NK-92 (cell line): ENCODE results near the gene GMIP.
A peak's percentile ranks its signal among the peaks of the same experiment; 100 is the strongest.
"Not testable (repeated sequence)": the region's sequence is repeated elsewhere in the genome, so short reads cannot be mapped to it uniquely, and the experiment has no call there.

Experiments
- DNase-seq: peaks from one replicate; lab custom pipeline; 2025; ENCODE audit not compliant: unreplicated experiment; lab: John Stamatoyannopoulos, UW

The GMIP gene, protein sequence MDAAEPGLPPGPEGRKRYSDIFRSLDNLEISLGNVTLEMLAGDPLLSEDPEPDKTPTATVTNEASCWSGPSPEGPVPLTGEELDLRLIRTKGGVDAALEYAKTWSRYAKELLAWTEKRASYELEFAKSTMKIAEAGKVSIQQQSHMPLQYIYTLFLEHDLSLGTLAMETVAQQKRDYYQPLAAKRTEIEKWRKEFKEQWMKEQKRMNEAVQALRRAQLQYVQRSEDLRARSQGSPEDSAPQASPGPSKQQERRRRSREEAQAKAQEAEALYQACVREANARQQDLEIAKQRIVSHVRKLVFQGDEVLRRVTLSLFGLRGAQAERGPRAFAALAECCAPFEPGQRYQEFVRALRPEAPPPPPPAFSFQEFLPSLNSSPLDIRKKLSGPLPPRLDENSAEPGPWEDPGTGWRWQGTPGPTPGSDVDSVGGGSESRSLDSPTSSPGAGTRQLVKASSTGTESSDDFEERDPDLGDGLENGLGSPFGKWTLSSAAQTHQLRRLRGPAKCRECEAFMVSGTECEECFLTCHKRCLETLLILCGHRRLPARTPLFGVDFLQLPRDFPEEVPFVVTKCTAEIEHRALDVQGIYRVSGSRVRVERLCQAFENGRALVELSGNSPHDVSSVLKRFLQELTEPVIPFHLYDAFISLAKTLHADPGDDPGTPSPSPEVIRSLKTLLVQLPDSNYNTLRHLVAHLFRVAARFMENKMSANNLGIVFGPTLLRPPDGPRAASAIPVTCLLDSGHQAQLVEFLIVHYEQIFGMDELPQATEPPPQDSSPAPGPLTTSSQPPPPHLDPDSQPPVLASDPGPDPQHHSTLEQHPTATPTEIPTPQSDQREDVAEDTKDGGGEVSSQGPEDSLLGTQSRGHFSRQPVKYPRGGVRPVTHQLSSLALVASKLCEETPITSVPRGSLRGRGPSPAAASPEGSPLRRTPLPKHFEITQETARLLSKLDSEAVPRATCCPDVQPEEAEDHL

DNA sequence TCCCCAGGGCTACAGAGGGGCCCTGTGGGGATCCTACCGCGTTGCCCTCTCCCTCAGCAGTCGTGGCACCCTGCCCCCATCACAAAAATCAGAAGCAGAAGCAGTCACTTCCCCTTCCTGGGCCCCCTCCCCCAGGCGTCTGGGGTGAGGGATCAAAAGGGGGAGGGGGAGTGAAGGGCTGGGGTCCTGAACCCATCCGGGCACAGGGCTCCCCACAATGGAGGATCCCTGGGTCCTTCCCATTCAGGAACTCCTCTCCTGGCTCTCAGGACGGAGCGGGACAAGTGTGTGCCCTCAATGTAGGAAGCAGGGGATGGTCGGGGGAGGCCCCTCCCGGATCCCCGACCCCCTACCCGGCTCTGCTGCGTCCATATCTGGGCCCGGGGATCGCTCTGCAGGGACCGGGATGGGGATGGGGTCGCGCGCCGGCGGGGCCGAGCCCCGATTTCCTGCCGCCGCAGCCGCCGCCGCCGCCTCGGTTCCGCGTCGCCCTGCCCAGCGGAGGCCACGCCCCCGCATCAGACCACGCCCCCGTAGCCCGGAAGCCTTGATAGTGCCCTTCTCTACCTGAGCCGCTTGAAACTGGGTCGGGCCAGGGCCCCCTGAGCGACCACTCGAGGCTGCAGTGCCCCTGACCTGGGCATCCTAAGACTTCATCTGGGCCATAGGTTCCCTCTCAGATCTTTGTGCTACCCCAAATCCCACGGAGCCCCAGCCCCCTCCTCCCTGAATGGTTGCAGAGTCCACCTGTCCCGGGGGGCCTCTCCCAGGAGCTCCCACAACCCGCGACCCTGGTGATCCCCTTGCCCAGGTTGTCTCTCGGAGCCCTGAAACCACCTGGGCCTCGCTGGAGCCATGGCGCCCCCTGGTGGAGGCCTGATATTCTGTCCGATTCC is at the start of gene GMIP:
GMIP (minus strand) TSS at position 500 of the 896 bp plus-strand sequence; CDS start at position 372, 128 bp downstream.
- DNase-seq = no peak

DNA sequence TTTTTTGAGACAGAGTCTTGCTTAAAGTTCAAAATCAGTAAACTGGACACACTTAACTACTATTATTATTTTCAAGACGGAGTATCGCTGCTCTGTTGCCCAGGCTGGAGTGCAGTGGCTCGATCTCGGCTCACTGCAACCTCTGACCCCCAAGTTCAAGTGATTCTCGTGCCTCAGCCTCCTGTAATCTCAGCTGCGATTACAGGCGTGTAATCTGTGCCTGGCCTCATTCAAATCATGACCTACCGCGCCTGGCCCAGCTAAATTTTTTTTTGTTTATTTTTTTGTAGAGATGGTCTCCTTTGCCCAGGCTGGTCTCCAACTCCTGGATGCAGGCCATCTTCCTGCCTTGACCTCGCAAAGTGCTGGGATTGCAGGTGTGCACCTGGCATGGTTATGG is 48.2 kb upstream of the GMIP start:
- no peak for DNase-seq

DNA sequence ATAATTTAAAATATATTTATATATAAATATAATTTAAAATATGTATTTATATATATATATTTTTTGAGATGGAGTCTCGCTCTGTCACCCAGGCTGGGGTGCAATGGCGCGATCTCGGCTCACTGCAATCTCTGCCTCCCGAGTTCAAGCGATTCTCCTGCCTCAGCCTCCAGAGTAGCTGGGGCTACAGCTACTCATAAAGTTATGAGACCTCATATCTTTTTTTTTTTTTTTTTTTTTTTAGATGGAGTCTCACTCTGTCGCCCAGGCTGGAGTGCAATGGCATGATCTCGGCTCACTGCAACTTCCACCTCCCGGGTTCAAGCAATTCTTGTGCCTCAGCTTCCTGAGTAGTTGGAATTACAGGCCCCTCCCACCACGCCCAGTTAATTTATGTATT is 45.6 kb upstream of the GMIP start:
- DNase-seq = not testable (repeated sequence)

DNA sequence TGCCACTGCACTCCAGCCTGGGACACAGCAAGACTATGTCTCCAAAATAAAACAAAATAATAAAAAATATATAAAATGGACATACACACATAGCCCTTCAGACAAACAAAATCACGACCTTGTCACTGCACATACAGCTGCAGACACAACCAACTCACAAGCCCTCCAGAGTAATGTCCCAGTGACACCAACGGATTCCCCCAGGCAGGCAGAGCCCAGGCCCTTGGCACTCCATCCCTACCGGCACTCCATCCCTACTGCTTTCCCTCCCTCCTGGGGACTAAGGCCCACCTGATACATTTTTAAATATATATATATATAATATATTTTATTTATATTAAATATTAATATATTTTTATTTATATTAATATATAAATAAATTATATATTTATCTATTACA is 43.6 kb upstream of the GMIP start:
- DNase-seq = no peak

DNA sequence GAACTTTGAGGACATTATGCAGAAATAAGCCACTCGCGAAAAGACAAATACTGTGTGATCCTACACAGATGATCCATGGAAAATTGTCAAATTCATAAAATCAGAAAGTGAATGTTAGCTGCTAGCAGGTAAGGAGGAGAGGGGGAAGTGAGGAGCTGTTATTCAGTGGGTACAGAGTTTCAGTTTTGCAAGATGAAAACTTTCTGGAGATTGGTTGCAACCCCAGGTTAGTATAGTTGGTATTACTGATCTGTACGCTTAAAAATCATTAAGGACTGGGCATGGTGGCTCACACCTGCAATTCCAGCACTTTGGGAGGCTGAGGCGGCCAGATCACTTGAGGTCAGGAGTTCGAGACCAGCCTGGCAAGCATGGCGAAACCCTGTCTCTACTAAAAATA is 43.1 kb upstream of the GMIP start:
- no peak for DNase-seq

DNA sequence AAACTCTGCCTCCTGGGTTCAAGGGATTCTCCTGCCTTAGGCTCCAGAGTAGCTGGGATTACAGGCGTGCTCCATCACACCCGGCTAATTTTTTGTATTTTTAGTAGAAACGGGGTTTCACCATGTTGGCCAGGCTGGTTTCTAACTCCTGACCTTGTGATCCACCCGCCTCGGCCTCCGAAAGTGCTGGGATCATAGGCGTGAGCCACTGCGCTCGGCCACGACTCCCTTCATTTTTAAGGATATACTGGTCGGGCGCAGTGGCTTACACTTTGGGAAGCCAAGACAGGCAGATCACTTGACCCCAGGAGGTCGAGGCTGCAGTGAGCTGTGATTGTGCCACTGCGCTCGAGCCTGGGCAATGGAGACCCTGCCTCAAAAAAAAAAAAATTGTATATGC is 42.7 kb upstream of the GMIP start:
- not testable (repeated sequence) for DNase-seq

DNA sequence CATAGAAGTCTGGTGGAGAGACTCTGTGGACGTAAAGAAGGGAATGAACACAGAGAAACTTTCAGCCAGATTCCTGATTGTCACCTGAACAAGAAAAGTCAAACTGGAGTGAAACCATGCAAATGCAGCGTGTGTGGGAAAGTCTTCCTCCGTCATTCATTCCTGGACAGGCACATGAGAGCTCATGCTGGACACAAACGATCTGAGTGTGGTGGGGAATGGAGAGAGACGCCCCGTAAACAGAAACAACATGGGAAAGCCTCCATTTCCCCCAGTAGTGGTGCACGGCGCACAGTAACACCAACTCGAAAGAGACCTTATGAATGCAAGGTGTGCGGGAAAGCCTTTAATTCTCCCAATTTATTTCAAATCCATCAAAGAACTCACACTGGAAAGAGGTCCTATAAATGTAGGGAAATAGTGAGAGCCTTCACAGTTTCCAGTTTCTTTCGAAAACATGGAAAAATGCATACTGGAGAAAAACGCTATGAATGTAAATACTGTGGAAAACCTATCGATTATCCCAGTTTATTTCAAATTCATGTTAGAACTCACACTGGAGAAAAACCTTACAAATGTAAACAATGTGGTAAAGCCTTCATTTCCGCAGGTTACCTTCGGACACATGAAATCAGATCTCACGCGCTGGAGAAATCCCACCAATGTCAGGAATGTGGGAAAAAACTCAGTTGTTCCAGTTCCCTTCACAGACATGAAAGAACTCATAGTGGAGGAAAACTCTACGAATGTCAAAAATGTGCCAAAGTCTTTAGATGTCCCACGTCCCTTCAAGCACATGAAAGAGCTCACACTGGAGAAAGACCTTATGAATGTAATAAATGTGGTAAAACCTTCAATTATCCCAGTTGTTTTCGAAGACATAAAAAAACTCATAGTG is 36.0 kb upstream of the GMIP start:
- DNase-seq = no peak

DNA sequence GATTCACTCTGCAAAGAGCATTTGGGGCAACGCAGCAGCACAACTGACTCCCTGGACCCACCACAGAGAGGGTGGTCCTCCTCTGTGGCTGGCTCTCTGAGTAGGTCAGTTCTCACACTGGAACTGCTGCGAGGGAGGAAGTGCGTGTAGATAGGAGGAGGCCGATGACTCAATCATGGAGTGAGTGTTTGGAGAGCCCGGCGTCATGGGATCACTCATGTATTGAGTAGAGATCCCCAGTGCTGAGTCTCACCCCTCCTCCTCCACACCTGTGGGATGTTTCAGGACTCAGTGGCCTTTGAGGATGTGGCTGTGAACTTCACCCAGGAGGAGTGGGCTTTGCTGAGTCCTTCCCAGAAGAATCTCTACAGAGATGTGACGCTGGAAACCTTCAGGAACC is 34.1 kb upstream of the GMIP start:
- no peak for DNase-seq

DNA sequence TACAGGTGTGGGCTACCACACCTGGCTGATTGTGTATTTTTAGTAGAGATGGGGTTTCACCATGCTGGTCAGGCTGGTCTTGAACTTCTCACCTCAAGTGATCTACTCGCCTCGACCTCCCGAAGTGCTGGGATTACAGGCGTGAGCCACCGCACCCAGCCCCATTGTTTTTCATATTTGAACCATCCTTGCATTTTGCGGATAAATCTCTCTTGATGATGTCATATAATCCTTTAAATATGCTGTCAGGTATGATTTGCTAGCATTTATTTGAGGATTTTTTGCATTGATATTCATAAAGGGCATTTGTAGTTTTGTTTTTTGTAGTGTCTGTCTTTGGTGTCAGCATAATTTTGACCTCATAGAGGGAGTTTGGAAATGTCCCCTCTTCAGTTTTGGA is 30.9 kb upstream of the GMIP start:
- DNase-seq = no peak

DNA sequence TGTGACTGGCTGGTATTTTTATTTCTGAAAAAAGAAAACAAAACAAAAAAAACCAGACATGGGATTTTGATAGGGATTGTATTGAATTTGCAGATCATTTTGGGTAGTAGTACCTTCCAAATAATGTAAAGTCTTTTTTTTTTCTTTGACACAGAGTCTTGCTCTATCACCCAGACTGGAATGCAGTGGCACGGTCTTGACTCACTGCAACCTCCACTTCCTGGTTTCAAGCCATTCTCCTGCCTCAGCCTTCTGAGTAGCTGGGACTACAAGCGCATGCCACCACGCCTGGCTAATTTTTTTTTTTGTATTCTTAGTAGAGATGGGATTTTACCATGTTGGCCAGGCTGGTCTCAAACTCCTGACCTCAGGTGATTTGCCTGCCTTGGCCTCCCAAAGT is 29.4 kb upstream of the GMIP start:
- DNase-seq = no peak

DNA sequence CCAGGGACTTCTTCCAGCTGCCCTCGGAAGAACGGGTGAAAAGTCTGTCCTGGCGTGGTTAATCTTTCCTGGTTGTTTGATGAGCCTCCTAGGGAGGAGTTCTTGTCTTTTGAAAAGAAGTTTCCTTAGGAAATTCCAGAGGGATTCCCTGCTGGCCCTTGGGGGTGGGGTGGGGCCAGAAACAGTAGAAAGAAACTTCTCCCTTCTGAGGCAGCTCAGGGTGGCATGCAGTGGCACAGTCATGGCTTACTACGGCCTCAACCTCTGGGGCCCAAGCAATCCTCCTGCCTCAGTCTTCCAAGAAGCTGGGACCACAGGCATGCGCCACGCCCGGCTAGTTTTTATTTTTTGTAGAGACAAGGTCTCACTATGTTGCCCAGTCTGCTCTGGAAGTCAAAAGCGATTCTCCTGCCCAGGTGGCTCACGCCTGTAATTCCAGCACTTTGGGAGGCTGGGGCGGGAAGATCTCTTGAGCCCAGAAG is 26.7 kb upstream of the GMIP start:
- DNase-seq = no peak

DNA sequence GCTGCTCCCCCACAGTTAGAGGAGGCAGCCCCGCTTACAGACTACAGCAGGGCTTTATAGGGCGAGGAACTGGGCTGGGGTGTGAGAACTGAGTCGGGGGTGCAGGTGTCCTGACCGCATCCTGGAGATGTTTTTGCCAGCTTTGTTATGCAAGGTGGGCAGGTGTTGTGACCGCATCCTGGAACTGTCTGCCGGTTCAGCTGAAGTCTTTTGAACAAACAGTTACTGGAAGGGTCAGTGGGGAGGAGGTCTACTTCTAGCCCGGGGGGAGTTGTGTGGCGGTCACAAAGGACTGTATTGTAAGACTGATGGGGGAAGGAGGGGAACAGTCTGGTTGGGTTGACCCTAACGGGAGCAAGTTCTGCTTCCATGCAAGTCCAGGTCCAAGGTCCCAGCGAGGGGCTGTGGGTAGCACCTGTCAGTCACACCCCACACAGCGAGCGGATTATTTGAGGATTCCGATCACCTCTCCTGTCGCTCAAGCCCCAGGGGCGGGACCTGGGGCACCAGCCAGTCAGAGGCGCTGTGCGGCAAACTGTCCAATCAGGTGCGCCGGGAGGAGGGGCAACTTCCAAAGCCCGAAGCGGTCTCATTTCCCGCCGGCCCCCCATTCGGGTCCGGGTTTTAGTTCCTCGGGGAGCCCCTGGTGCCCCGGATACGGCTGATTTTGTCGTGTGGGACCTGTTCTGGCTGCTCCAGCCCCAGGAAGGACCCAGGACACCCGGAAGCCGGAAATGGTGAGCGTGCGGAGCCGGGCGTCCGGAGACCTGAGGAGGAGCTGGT is 25.0 kb upstream of the GMIP start, which contains the start of gene ZNF101:
ZNF101 (plus strand) TSS at position 610 of the 783 bp plus-strand sequence; CDS start at position 735, 125 bp downstream.
- peak; percentile 72 for DNase-seq

DNA sequence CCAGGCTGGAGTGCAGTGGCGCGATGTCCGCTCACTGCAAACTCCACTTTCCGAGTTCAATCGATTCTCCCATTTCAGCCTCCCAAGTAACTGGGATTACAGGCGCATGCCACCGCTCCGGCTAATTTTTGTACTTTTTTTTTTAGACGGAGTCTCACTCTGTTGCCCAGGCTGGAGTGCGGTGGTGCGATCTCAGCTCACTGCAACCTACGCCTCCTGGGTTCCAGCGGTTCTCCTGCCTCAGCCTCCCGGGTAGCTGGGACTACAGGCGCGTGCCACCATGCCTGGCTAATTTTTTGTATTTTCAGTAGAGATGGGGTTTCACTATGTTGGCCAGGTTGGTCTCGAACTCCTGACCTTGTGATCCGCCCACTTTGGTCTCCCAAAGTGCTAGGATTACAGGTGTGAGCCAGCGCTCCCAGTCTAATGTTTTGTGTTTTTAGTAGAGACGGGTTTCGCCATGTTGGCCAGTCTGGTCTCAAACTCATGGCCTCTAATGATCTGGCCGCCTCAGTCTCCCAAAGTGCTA is 22.0 kb upstream of the GMIP start:
- not testable (repeated sequence) for DNase-seq

DNA sequence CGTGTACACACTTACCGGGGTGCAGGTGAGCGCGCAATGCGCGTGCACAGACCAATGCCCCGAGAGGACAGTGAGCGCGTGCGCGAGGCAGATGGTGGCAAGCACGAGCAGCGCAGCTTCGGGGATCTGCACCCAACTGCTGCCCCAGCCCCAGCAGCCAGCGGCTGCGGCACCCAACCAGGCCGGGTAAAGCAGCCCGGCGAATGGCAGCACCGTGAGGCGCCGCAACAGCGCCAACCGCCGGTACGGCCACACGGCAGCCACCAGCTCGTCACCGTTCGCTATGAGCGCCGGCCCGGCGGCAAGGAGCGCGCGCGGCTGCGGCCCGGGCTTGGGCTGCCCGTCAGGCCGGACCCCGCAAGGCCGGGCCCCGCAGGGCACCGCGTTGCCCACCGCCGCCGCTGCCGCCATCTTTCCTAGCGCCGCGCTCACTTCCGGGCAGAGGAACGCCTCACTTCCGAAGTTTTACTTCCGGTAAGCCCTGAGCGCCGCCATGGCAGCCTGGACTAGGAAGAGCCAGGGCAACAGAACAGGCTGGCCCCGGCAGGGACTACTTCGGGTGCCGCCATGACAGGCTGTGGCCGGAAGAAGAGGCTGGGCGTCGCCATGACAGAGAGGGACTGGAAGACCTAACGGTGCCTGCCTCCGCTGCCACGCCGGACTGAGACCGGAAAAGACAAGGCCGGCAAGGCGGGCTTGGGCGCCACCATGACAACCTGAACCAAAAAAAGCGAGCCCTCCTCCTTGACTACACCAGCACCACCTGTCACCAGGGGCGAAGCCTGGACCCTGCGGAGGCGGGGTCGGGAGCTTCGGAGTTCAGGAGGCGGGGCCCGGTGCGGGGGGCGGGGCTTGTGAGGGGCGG is 20.0 kb upstream of the GMIP start, which contains the start of gene ATP13A1:
ATP13A1 (minus strand) TSS at position 421 of the 865 bp plus-strand sequence; CDS start at position 411, 10 bp downstream.
- DNase-seq = peak; percentile 60

DNA sequence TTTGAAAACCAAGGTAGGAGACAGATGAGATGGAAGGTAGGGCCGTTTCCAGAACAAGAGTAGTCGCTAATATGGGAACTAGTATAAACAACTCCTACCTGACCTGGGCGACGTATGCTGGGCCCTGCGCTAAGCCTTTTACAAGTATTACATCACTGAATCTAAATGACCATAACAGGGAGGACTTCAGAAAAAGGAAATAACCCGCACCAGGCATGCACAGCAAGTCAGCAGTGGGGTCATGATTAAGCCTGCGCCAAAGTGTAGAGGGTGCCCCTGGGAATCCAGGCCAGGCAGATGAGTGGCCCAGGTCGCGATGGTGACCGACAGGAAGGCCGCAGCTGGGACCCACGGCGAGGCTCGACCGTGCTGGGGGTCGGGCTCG is 19.4 kb upstream of the GMIP start:
- DNase-seq = no peak

DNA sequence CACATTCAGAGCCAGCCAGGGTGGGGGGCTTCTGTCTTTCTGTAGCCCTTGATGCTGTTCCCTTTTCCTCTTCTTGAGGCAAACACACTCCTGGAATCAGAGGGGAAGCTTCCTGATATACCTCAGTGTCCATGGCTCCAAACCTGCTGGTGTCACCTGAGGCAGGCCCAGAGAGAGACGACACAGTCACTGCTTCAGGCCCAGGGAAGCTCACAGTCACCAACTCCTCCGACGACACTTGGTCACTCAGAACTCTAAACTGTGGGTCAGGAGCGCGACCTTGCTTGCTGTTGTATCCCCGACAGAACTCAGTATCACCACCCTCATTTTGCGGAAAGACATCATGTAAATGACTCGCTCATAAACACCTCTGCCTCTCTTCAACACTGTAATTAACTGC is 18.9 kb upstream of the GMIP start:
- DNase-seq = no peak

DNA sequence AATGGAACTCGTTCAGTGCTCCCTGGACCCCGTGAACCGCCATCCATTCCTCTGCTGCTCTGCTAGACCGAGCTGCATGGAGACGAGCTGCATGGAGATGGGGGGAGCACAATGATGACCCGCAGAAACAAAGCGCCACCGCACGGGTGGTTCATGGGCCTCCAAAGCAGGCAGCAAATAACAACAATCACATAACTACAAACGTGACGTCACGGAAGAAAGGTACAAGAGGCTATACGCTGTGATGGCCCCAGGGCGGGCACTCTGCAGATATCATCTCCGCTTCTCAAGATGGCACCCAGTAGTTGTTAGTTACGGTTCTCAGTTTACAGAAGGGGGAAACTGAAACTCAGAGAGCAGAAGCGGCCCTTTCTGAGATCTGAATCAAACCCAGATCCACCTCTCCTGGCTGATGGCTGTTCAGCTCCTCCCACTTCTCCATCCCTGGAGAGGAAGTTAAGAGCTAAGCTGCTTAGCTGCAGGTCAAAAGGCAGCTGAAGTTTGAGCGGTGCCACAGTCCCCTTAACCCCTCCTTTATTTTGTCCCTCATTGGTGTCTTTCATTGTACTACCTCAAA is 18.3 kb upstream of the GMIP start:
- DNase-seq = no peak
